ENCODE measurements around the gene FAM169A. TPM values are rescaled to one million over a fixed set of nuclear protein-coding genes. Genes with fewer than 3 reads are reported as not detected.

Gene FAM169A
- total and polyA plus RNA-seq, 2 experiments from 2014 or later = 16.9 to 97.7 TPM

- TF ChIP-seq REST (IDR thresholded peaks at IDR 0.05; ENCODE audit: unreplicated experiment) = no peak
- TF ChIP-seq, protein P1, sequence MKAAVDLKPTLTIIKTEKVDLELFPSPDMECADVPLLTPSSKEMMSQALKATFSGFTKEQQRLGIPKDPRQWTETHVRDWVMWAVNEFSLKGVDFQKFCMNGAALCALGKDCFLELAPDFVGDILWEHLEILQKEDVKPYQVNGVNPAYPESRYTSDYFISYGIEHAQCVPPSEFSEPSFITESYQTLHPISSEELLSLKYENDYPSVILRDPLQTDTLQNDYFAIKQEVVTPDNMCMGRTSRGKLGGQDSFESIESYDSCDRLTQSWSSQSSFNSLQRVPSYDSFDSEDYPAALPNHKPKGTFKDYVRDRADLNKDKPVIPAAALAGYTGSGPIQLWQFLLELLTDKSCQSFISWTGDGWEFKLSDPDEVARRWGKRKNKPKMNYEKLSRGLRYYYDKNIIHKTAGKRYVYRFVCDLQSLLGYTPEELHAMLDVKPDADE (IDR thresholded peaks at IDR 0.05) = no peak
- TF ChIP-seq JUNB (IDR thresholded peaks at IDR 0.05; ENCODE audit: unreplicated experiment) = no peak
Observed at GRCh38 chr5:74897049-74897448, 30.9 kb upstream of the FAM169A start (continued).

GRCh38 chr5:74895906-74896305 is 29.7 kb upstream of the FAM169A start:
- no peak for ATAC-seq
- no peak overlapping the region for H3K27ac ChIP-seq (ENCODE audit: low read depth)
- no peaks in the 10 kb centered on the region for H3K36me3 ChIP-seq (ENCODE audit: insufficient read depth)
- Mint-ChIP-seq H3K36me3 (ENCODE audit: low read depth) (peaks cover 5% of the 10 kb centered on the region; the same call in 1 of the 3 replicates), H3K27me3 (ENCODE audit: insufficient read depth, low read depth, poor library complexity) (peaks cover 2% of the 10 kb centered on the region), H3K9me3 (peaks cover 11% of the 10 kb centered on the region), H3K4me3 (no peak overlapping the region), H3K4me1 (peaks cover under 1% of the 10 kb centered on the region; the same call in 1 of the 3 replicates), H3K27ac (no peak overlapping the region; the same call in 1 of the 2 replicates)
- no peak overlapping the region for H3K4me2 ChIP-seq
- H4K20me1 ChIP-seq (replicated peaks; ENCODE audit: insufficient read depth) = no peaks in the 10 kb centered on the region
- no peak overlapping the region for H3K4me3 ChIP-seq
- no peaks in the 10 kb centered on the region for H3K9me2 ChIP-seq (ENCODE audit: insufficient read depth)
- peaks cover 6% of the 10 kb centered on the region; the same call in 1 of the 2 replicates for H3K4me1 ChIP-seq (ENCODE audit: insufficient read depth)
- DNase-seq (ENCODE audit: low spot score) = no peak
- H3K27me3 ChIP-seq (ENCODE audit: insufficient read depth) = no peaks in the 10 kb centered on the region
- H3F3A ChIP-seq (replicated peaks; ENCODE audit: low read depth) = 0 out of 2 replicates have a peak, but pooled peaks cover 5% of the 10 kb centered on the region
- peak overlapping the region; percentile 56; the same call in 1 of the 2 replicates for H2AFZ ChIP-seq
- no peaks in the 10 kb centered on the region for H3K79me2 ChIP-seq (replicated peaks; ENCODE audit: insufficient read depth)
- TF ChIP-seq REST (IDR thresholded peaks at IDR 0.05; ENCODE audit: unreplicated experiment) = no peak
- TF ChIP-seq POLR2AphosphoS5 (IDR thresholded peaks at IDR 0.05; ENCODE audit: low read depth) = no peak
- TF ChIP-seq JUNB (IDR thresholded peaks at IDR 0.05; ENCODE audit: unreplicated experiment) = no peak
- no peak for TF ChIP-seq CREB1 (CRISPR knock-in tag; IDR thresholded peaks at IDR 0.05; ENCODE audit: low read depth)
- TF ChIP-seq CTCF (conservative IDR thresholded peaks at IDR 0.05; ENCODE audit: low read depth in 2 of 2) = no peak
- no peak for TF ChIP-seq ZNF331 (CRISPR knock-in tag; IDR thresholded peaks at IDR 0.05; ENCODE audit: low read depth)
- TF ChIP-seq NANOG (IDR thresholded peaks at IDR 0.05; ENCODE audit: borderline replicate concordance) = no peak
- TF ChIP-seq EZH2 (IDR thresholded peaks at IDR 0.05; ENCODE audit: low read depth, unreplicated experiment) = no peak

All from GM23338 (cell line).